Measurements from ENCODE around the gene PRR11. TPM values are rescaled to one million over a fixed set of nuclear protein-coding genes. Genes with fewer than 3 reads are reported as not detected.
"Not testable (repeated sequence)": the region's sequence is repeated elsewhere in the genome, so short reads cannot be mapped to it uniquely, and the experiment has no call there.

Gene PRR11
- total RNA-seq, 1 experiment from 2014 or later, result 26.4 TPM

DNA sequence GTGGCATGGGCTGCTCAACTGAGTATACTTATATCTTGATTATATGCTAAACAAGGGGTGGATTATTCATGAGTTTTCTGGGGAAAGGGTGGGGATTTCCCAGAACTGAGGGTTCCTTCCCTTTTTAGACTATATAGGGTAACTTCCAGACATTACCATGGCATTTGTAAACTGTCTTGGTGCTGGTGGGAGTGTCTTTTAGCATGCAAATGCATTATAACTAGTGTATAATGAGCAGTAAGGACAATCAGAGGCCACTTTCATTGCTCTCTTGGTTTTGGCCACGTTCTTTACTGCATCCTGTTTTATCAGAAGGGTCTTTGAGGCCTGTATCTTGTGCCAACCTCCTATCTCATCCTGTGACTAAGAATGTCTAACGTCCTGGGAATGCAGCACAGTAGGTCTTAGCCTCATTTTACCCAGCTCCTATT, 12.0 kb downstream of the PRR11 start:
- DNase-seq, result no peak
- Histone ChIP-seq H3K4me3 (ENCODE audit: insufficient read depth, low read depth, low read length) (no peak overlapping the region), H3K27me3 (ENCODE audit: control insufficient read depth, insufficient read depth, low read length) (no peaks in the 10 kb centered on the region), H3K36me3 (replicated peaks; ENCODE audit: control insufficient read depth, insufficient read depth, low read length) (peaks cover 3% of the 10 kb centered on the region; the same call in 1 of the 2 replicates)

DNA sequence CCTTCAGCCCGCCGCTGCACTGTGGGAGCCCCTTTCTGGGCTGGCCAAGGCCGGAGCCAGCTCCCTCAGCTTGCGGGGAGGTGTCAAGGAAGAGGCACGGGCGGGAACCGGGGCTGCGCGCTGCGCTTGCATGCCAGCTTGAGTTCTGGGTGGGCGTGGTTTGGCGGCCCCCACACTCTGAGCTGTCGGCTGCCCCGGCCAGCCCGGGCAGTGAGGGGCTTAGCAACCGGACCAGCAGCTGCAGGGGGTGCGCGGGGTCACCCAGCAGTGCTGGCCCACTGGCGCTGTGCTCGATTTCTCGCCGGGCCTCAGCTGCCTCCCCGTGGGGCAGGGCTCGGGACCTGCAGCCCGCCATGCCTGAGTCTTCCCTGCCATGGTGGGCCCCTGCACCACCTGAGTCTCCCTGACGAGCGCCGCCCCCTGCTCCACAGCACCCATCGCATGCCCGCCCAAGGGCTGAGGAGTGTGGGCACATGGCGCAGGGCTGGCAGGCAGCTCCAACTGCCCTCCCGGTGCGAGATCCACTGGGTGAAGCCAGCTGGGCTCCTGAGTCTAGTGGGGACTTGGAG, 17.0 kb downstream of the PRR11 start:
- no peak for DNase-seq
- Histone ChIP-seq H3K27me3 (ENCODE audit: control insufficient read depth, insufficient read depth, low read length) (no peaks in the 10 kb centered on the region), H3K4me3 (ENCODE audit: insufficient read depth, low read depth, low read length) (no peak overlapping the region), H3K36me3 (replicated peaks; ENCODE audit: control insufficient read depth, insufficient read depth, low read length) (peaks cover 7% of the 10 kb centered on the region)

DNA sequence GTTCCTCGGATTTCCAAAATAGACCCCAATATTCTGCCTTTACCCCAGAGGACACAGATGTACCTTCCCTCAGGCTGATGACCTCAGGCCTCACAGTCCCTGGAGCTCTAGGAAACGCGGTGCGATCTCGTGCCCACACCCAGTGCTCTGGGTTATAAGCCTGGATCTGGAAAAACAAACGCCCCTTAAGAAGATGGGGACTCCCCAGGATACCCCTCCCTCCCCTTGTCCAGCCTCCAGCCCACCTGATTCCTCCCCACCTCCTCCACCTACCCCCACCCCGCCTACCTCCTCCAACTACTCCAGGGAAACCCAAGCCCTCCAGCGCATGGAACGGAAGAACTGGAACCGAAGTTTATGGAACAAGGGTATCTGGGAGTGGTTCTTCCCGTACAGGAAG, 19.1 kb downstream of the PRR11 start:
- no peak for DNase-seq
- Histone ChIP-seq H3K27me3 (ENCODE audit: control insufficient read depth, insufficient read depth, low read length) (no peaks in the 10 kb centered on the region), H3K4me3 (ENCODE audit: insufficient read depth, low read depth, low read length) (no peak overlapping the region), H3K36me3 (replicated peaks; ENCODE audit: control insufficient read depth, insufficient read depth, low read length) (peaks cover 7% of the 10 kb centered on the region)

DNA sequence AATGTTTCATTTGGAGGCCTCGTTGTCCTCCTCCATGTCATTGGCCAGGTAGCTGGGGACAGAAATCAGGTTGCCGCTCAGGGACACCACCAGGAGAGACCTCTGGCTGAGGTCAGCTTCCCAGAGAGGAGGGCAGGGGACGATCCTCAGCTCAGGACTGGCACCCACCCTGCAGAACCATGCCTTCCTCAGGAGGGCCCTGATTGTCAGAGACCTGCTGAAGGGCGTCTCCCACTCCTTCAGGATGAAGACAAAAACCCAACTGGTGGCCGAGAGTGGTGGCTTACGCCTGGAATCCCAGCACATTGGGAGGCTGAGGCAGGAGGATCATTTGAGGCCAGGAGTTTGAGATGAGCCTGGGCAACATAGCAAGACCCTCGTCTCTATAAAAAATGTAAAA, 19.5 kb downstream of the PRR11 start:
- no peak for DNase-seq
- H3K4me3 ChIP-seq (ENCODE audit: insufficient read depth, low read depth, low read length), result no peak overlapping the region
- no peaks in the 10 kb centered on the region for H3K27me3 ChIP-seq (ENCODE audit: control insufficient read depth, insufficient read depth, low read length)
- peaks cover 7% of the 10 kb centered on the region for H3K36me3 ChIP-seq (replicated peaks; ENCODE audit: control insufficient read depth, insufficient read depth, low read length)

DNA sequence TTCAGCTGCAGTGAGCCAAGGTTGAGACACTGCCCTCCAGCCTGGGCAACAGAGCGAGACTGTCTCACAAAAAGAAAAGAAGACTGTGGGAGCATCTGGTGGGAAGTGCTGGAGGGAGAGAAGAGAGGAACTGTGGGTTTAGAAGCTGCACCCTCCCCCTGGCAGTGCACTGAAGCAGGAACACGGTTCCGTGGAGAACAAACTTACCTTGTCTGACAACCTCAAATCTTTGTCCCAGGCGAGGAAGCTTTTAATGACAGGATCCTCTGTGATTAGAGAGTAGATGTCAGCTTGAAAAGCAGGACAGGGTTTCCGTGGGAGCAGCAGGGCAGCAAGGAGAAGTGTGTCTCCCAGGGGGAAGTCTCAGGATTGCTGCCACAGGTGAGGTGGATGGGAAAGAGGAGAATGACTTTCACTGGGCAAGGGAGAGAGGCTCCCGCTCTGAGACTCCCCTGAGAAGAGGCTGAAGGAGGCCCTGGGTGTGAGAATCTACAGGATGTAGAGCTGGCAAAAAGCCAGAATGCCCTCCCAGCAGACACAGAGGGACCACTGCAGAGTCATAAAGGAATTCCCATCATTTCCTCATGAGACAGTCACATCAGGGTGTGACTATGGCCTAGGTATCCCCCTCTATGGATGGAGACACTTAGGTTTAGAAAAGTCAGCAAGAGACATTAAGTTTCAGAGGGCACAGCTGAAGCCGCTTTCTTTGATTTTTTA, 22.9 kb downstream of the PRR11 start:
- no peak for DNase-seq
- Histone ChIP-seq H3K4me3 (ENCODE audit: insufficient read depth, low read depth, low read length) (no peak overlapping the region), H3K36me3 (replicated peaks; ENCODE audit: control insufficient read depth, insufficient read depth, low read length) (peaks cover 5% of the 10 kb centered on the region), H3K27me3 (ENCODE audit: control insufficient read depth, insufficient read depth, low read length) (no peaks in the 10 kb centered on the region)

DNA sequence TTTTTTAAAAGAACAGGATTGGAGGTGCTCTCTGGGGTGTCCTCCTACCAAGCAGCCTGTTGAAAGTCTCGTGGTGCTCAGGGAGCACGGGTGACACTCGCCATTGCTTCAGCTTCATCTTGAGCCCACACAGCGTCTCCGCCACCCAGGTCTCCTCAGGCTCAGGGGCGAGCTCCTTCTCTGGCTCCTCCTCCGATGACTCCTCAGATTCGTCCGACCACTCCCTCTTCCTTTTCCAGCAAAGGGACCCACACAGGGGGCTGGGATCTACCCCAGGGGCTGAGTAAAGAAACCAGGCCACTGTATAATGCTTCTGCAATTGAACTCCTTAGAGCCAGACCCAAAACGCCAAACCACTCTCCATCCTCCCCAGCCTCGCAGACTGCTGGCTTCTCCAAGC, 24.1 kb downstream of the PRR11 start:
- not testable (repeated sequence) for H3K36me3 ChIP-seq (replicated peaks; ENCODE audit: control insufficient read depth, insufficient read depth, low read length); DNase-seq; H3K27me3 ChIP-seq (ENCODE audit: control insufficient read depth, insufficient read depth, low read length); H3K4me3 ChIP-seq (ENCODE audit: insufficient read depth, low read depth, low read length)

DNA sequence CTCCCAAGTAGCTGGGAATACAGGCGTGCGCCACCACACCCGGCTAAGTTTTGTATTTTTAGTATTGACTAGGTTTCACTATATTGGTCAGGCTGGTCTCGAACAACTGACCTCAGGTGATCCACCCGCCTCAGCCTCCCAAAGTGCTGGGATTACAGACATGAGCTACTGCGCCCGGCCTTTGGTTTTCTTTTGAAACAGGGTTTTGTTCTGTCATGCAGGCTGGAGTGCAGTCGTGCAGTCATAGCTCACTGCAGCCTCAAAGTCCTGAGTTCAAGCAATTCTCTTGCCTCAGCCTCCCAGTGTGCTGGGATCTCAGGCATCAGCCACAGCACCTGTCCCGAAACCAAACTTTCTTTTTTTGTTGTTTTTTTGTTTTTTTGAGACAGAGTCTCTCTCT, 25.1 kb downstream of the PRR11 start:
- Histone ChIP-seq H3K27me3 (ENCODE audit: control insufficient read depth, insufficient read depth, low read length) (no peaks in the 10 kb centered on the region), H3K36me3 (replicated peaks; ENCODE audit: control insufficient read depth, insufficient read depth, low read length) (peaks cover 6% of the 10 kb centered on the region), H3K4me3 (ENCODE audit: insufficient read depth, low read depth, low read length) (no peak overlapping the region)
- no peak for DNase-seq

DNA sequence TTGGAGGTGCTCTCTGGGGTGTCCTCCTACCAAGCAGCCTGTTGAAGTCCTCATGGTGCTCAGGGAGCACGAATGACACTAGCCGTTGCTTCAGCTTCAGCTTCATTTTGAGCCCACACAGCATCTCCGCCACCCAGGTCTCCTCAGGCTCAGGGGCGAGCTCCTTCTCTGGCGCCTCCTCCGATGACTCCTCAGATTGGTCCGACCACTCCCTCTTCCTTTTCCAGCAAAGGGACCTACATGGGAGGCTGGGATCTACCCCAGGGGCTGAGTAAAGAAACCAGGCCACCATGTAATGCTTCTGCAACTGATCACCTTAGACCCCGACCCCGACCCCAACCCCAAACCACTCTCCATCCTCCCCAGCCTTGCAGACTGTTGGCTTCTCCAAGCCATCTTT, 25.9 kb downstream of the PRR11 start:
- no peak for DNase-seq
- H3K27me3 ChIP-seq (ENCODE audit: control insufficient read depth, insufficient read depth, low read length), result no peaks in the 10 kb centered on the region
- no peak overlapping the region for H3K4me3 ChIP-seq (ENCODE audit: insufficient read depth, low read depth, low read length)
- H3K36me3 ChIP-seq (replicated peaks; ENCODE audit: control insufficient read depth, insufficient read depth, low read length), result peaks cover 11% of the 10 kb centered on the region

DNA sequence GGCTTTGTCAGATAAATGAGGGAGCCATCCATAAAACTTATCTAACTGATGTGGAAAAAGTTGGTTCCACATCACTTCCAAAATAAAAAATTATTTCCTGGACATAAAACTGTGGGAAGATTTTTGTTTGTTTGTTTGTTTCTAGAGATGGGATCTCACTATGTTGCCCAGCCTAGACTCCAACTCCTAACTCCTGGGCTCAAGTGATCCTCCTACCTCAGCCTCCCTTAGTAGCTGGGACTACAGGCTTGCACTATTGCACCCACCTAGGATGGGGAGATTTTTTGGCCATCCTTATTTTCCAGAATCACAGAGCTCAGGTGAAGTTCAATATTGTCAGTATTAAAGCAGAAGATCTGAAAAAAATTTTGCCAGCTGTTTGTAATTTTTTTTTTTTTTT, 30.5 kb downstream of the PRR11 start:
- peaks cover 18% of the 10 kb centered on the region for H3K36me3 ChIP-seq (replicated peaks; ENCODE audit: control insufficient read depth, insufficient read depth, low read length)
- DNase-seq, result no peak
- no peaks in the 10 kb centered on the region for H3K27me3 ChIP-seq (ENCODE audit: control insufficient read depth, insufficient read depth, low read length)
- H3K4me3 ChIP-seq (ENCODE audit: insufficient read depth, low read depth, low read length), result no peak overlapping the region

DNA sequence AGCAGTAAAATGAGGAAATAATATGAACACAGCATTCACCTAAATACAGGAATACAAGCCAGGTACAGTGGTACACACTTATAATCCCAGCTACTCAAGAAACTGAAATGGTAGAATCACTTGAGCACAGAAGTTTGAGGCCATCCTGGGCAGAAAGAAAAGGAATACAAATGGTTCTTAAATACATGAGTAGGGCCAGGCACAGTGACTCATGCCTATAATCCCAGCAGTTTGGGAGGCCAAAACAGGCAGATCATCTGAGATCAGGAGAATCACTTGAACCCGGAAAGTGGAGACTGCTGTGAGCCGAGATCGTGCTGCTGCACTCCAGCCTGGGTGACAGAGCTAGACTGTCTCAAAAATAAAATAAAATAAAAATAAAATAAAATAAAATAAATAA, 31.3 kb downstream of the PRR11 start:
- Histone ChIP-seq H3K27me3 (ENCODE audit: control insufficient read depth, insufficient read depth, low read length) (no peaks in the 10 kb centered on the region), H3K4me3 (ENCODE audit: insufficient read depth, low read depth, low read length) (no peak overlapping the region), H3K36me3 (replicated peaks; ENCODE audit: control insufficient read depth, insufficient read depth, low read length) (peaks cover 22% of the 10 kb centered on the region)
- DNase-seq, result no peak

DNA sequence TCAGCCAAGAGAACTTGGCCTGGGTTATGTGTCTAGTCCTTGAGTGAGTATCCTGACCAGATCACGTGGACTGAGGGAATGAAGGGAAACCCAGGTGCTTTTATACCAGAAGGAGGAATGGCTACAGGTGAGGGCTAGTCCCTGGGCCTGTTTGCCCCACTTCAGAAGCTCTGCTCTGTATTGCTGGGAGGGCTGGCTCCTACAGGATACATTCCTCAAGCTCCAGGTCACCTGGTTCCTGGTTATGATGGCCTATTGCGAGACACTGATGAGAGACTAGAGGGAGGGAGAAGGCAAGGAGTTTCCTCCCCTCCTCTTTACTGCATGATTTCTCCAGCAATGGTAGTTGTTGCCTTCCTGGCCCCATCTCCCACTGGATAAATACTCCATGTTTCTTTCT, 35.3 kb downstream of the PRR11 start:
- Histone ChIP-seq H3K36me3 (replicated peaks; ENCODE audit: control insufficient read depth, insufficient read depth, low read length) (peaks cover 30% of the 10 kb centered on the region), H3K4me3 (ENCODE audit: insufficient read depth, low read depth, low read length) (no peak overlapping the region), H3K27me3 (ENCODE audit: control insufficient read depth, insufficient read depth, low read length) (no peaks in the 10 kb centered on the region)
- DNase-seq, result no peak

DNA sequence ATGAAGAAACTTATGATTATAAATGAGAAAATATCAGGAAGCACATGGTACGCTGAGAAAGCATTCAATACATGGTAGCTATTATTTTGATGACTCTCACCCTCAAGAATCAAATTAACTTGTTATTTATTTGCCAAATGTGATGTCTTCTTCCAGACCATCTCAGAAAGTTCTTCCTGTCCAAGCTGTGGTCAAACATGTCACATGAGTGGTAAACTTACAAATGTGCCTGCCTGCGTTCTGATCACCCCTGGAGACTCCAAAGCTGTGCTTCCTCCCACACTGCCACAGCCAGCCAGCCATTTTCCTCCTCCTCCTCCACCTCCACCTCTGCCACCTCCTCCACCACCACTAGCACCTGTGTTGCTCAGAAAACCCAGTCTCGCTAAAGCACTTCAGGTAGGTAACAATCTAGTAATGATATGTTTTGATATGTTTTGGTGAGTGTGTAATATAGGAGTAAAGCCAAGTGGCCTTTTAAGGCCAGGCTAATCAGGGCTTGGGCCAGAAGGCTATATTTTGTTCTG, 37.9 kb downstream of the PRR11 start:
- Histone ChIP-seq H3K36me3 (replicated peaks; ENCODE audit: control insufficient read depth, insufficient read depth, low read length) (peaks cover 26% of the 10 kb centered on the region), H3K27me3 (ENCODE audit: control insufficient read depth, insufficient read depth, low read length) (no peaks in the 10 kb centered on the region), H3K4me3 (ENCODE audit: insufficient read depth, low read depth, low read length) (no peak overlapping the region)
- DNase-seq, result no peak

DNA sequence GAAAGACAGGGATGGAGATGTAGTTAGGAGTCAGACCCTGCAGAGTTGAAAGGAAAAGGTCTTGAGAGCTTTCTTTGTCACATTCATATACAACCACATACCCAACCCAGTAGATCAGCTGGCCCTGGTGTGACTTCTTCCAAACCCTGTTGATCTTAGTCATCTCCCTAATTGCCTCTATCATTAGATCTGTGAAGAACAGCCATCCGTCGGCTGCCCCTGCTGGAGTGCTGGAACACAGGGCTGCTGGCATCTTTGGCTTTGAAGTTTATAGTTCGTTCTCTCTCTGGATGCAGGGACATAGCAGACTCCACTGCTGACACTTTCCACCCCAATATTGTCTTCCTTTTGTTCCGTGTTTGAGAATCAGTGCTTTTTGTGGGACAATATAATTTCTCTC, 43.9 kb downstream of the PRR11 start:
- Histone ChIP-seq H3K27me3 (ENCODE audit: control insufficient read depth, insufficient read depth, low read length) (no peaks in the 10 kb centered on the region), H3K36me3 (replicated peaks; ENCODE audit: control insufficient read depth, insufficient read depth, low read length) (peaks cover 29% of the 10 kb centered on the region), H3K4me3 (ENCODE audit: insufficient read depth, low read depth, low read length) (no peak overlapping the region)
- no peak for DNase-seq

DNA sequence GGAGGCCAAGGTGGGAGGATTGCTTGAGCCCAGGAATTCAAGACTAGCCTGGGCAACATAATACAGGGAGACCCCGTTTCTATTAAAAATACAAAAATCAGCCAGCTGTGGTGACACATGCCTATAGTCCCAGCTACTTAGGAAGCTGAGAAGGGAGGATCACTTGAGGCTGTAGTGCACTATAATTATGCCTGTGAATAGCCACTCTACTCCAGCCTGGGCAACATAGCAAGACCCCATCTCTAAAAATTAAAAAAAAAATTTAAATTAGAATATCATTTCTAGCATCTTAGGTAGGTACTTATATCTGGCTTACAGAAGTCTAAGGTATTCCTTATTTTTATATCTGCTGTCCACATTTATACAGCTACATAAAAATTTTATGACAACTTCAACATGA, 46.8 kb downstream of the PRR11 start:
- Histone ChIP-seq H3K27me3 (ENCODE audit: control insufficient read depth, insufficient read depth, low read length) (no peaks in the 10 kb centered on the region), H3K4me3 (ENCODE audit: insufficient read depth, low read depth, low read length) (no peak overlapping the region), H3K36me3 (replicated peaks; ENCODE audit: control insufficient read depth, insufficient read depth, low read length) (peaks cover 23% of the 10 kb centered on the region)
- no peak for DNase-seq

DNA sequence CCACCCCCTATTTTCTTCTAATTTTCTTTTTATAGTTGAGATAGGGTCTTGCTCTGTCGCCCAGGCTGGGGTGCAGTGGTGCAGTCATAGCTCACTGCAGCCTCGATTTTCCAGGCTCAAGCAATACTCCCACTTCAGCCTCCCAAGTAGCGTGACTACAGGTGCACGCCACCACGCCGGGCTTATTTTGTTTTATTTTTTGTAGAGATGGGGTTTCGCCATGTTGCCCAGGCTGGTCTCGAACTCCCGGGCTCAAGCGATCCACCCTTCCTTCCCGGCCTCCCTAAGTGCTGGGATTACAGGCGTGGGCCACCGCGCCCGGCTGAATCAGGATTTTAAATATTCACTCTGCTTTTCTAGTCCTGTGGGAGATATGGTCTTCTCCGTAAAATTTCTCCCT, 63.8 kb downstream of the PRR11 start:
- no peak for DNase-seq
- Histone ChIP-seq H3K4me3 (ENCODE audit: insufficient read depth, low read depth, low read length) (no peak overlapping the region), H3K27me3 (ENCODE audit: control insufficient read depth, insufficient read depth, low read length) (peaks cover 3% of the 10 kb centered on the region), H3K36me3 (replicated peaks; ENCODE audit: control insufficient read depth, insufficient read depth, low read length) (no peaks in the 10 kb centered on the region)
